ENCODE data around the gene LMAN2.

Gene LMAN2

GRCh38 chr5:177357459-177358351 is 6.2 kb upstream of the LMAN2 start, which contains the start of gene RGS14:
RGS14 (plus strand) TSS chr5:177357924; CDS start chr5:177358025, 101 bp downstream.
- ChIA-PET CTCF (interaction anchor here (1.0 to 35.5 kb wide), 8 partner anchors 16 to 98 kb away, joined by 3 to 734 read pairs (median 5); partner anchors contain the start of gene SLC34A1), POLR2A (interaction anchor here (0.6 to 0.9 kb wide), 2 partner anchors 32 to 71 kb away, joined by 5 to 12 read pairs; no protein-coding TSS in a partner anchor)
- no peak for TF ChIP-seq CTCF (IDR thresholded peaks at IDR 0.05; ENCODE audit: control extremely low read depth, extremely low read depth, low read depth, missing control alignments)
- DNase-seq (ENCODE audit: extremely low spot score): peak; percentile 92

DNA sequence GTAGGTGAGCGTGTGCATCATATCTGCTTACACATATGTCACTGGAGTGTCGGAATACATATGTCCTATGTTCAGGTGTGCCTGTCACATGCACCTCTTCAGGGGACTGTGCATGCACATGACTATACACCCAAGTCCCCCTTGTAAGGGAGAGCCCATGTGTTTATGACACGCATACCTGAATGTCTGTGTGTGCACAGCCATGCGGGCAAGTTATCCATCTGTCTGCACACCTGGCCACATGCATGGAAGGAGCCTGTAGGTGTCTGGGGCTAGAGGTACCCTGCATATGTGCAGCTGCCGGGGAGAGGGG is 5.6 kb upstream of the LMAN2 start:
- ChIA-PET CTCF (interaction anchor here (0.7 to 35.5 kb wide), 5 partner anchors 24 to 98 kb away, joined by 3 to 734 read pairs (median 9); partner anchors contain the start of gene SLC34A1), POLR2A (no interaction called here)
- DNase-seq (ENCODE audit: extremely low spot score): no peak
- no peak for TF ChIP-seq CTCF (IDR thresholded peaks at IDR 0.05; ENCODE audit: control extremely low read depth, extremely low read depth, low read depth, missing control alignments)

DNA sequence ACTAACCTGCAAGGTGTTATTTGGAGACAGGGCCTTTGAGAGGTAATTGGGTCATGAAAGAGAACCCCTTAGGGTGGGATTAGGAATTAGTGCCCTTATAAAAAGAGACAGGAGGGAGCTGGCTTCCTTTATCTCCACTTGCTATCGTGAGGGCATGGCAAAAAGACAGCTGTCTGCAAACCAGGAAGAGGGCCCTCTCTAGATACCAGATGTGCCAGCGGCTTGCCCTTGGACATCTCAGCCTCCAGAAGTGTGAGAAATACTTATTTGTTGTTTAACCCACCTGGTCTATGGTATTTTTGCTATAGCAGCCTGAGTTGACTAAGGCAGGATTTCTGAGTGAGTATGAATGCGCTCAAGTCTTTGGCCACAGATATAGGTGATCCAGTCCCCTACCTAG is 5.3 kb upstream of the LMAN2 start:
- TF ChIP-seq CTCF (IDR thresholded peaks at IDR 0.05; ENCODE audit: control extremely low read depth, extremely low read depth, low read depth, missing control alignments): no peak
- ChIA-PET CTCF (interaction anchor here (0.7 to 35.5 kb wide), 4 partner anchors 24 to 98 kb away, joined by 3 to 734 read pairs (median 6); partner anchors contain the start of gene SLC34A1), POLR2A (no interaction called here)
- DNase-seq (ENCODE audit: extremely low spot score): no peak

DNA sequence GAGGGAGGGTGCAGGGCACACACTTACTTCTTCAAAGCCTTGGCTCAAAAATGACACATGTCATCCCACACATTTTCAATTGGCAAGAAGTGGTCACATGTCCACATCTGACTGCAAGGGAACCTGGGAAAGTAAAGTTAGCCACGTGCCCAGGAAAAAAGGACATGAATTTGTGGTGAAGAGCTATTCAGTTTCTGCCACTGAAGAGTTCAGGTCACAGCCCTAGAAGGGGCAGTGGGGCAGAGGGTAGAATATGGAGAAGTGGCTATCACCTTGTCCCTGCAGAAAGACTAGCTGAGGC is 4.3 kb upstream of the LMAN2 start:
- no peak for DNase-seq (ENCODE audit: extremely low spot score)
- POLR2A ChIA-PET: no interaction called here
- TF ChIP-seq CTCF (IDR thresholded peaks at IDR 0.05; ENCODE audit: control extremely low read depth, extremely low read depth, low read depth, missing control alignments): no peak
- CTCF ChIA-PET: interaction anchor here (0.9 to 35.5 kb wide), 3 partner anchors 25 to 99 kb away, joined by 4 to 734 read pairs (median 9); partner anchors contain the start of gene SLC34A1

DNA sequence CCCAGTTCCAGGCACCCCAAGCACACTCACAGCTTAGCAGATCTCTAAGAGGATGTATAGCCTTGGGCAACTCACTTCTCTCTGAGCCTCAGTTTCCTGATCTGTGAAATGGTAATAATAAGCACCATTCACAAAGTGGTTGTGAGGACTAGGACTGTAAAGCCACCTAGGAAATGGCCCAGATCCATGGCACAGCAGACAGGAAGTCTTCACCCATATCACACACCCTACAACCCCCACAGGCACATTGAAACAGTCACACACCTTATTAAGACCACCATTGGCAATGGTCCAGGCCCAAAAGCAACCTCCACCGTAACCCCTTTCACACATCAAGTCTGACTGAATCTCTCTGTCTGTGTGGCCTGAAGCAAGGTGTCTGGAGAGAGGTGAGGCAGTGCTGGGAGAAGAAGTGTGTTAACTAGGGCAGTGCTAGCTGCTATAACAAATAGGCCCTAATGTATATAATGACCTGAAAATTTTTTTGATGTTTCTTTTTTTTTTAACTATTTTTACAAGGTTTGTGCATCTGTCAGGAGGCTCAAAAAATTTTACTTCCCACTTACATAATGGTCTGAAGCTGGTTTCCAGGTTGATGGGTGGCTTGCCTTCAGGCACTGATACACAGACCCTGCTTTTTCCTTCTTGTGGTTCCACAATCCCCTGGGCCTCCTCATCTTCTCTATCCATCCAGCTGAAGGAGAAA is 3.8 kb upstream of the LMAN2 start:
- CTCF ChIA-PET: interaction anchor here (0.9 to 35.5 kb wide), 3 partner anchors 26 to 100 kb away, joined by 4 to 734 read pairs (median 9); partner anchors contain the start of gene SLC34A1
- no peak for TF ChIP-seq CTCF (IDR thresholded peaks at IDR 0.05; ENCODE audit: control extremely low read depth, extremely low read depth, low read depth, missing control alignments)
- no peak for DNase-seq (ENCODE audit: extremely low spot score)
- POLR2A ChIA-PET: no interaction called here

DNA sequence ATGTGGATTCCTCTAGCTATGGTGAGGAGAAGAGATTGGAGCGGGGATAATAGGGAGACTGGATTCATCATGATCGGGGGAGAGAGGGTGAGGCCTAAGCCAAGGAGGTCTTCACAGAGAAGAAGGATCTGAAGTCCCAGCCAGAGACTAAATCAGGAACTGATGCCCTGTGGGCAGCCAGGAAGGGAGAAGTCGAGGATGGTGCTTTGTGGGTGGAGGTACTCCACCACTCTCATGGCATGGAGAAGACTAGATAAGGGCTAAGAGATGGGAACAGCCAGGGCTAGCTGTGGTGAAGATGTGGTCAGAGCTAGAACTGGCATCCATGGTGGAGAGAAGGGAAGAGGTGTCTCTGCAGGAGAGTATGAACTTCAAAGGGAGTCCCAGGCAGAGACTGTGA is 3.2 kb upstream of the LMAN2 start:
- no peak for TF ChIP-seq CTCF (IDR thresholded peaks at IDR 0.05; ENCODE audit: control extremely low read depth, extremely low read depth, low read depth, missing control alignments)
- ChIA-PET POLR2A (no interaction called here), CTCF (interaction anchor here (1.0 to 35.5 kb wide), 3 partner anchors 26 to 100 kb away, joined by 3 to 734 read pairs (median 9); partner anchors contain the start of gene SLC34A1)
- no peak for DNase-seq (ENCODE audit: extremely low spot score)

All from GM10248 (cell line).